Measurements from ENCODE around the gene ORM2. TPM values are rescaled to one million over a fixed set of nuclear protein-coding genes. Genes with fewer than 3 reads are reported as not detected.

ORM2 gene
- total and polyA plus RNA-seq, 2 of the 8 experiments (the other 6 are each of a cell fraction or from before 2014, with no cell fraction given): 1.3 TPM; not detected in 1

GRCh38 chr9:114378883-114379282 is 49.2 kb downstream of the ORM2 start:
- no peak overlapping the region for H4K5ac ChIP-seq (ENCODE audit: insufficient read length, low read depth, low read length)
- H2BK12ac ChIP-seq (ENCODE audit: low read depth, low read length): no peak overlapping the region
- 0 out of 2 replicates have a peak overlapping the region, but pooled peaks have one; percentile 7 for H4K8ac ChIP-seq (ENCODE audit: extremely low read depth, insufficient read depth, low read length)
- H3K9ac ChIP-seq (replicated peaks in 1 of 4; ENCODE audit: extremely low read depth in 1 of 4, low read depth in 3 of 4, low read length in 3 of 4): no peak overlapping the region
- no peak for FAIRE-seq
- no peak overlapping the region for H2BK15ac ChIP-seq (ENCODE audit: low read length)
- H3K56ac ChIP-seq (replicated peaks; ENCODE audit: insufficient read length, low read depth, low read length): no peak overlapping the region
- H2BK20ac ChIP-seq (ENCODE audit: low read length): no peak overlapping the region
- peaks cover 7 to 17% (median 11%) of the 10 kb centered on the region in 4 experiments for H3K4me1 ChIP-seq (replicated peaks in 1 of 4; ENCODE audit: control insufficient read depth in 3 of 4, insufficient read depth in 4 of 4, low read length in 3 of 4)
- H3K18ac ChIP-seq (ENCODE audit: extremely low read depth, low read length): no peak overlapping the region
- H3K14ac ChIP-seq (ENCODE audit: insufficient read length): no peak overlapping the region
- ChIA-PET CTCF (ENCODE audit: partially characterized antibody) (interaction anchor here (0.7 to 1.9 kb wide), 8 partner anchors 12 to 27 kb away, joined by 3 to 6 read pairs (median 4); no protein-coding TSS in a partner anchor), POLR2A (ENCODE audit: partially characterized antibody) (interaction anchor here (1.0 kb wide), 3 partner anchors 9 to 30 kb away, joined by 3 to 4 read pairs (median 3); no protein-coding TSS in a partner anchor)
- no peak overlapping the region for H3K4me2 ChIP-seq (ENCODE audit: insufficient read depth in 1 of 2, low read depth in 2 of 2, low read length in 2 of 2)
- no peaks in the 10 kb centered on the region for H3K79me2 ChIP-seq (ENCODE audit: control insufficient read depth in 1 of 2, insufficient read depth in 2 of 2, low read length in 2 of 2)
- no peak overlapping the region for H4K91ac ChIP-seq (replicated peaks; ENCODE audit: insufficient read length, low read length)
- H2BK5ac ChIP-seq (ENCODE audit: low read depth, low read length): no peak overlapping the region
- no peak overlapping the region for H2BK120ac ChIP-seq (replicated peaks; ENCODE audit: low read depth, low read length)
- H3K36me3 ChIP-seq (ENCODE audit: control insufficient read depth in 2 of 4, insufficient read depth in 4 of 4, low read length in 3 of 4): peaks cover 2 to 17% (median 4%) of the 10 kb centered on the region in 4 experiments; a peak in 4 of 8 replicates
- 96% methylated on average over 5 of the region's 5 CpGs; no CpG with 5 or more reads in 1 of the 2 experiments for WGBS, 2 experiments (ENCODE audit: extremely low coverage in 1 of 2, insufficient coverage in 1 of 2, insufficient read length in 1 of 2, insufficient replicate concordance in 2 of 2, low coverage in 1 of 2, low lambda C conversion rate in 2 of 2, missing lambda C conversion rate in 1 of 2)
- no peaks in the 10 kb centered on the region for H3K27me3 ChIP-seq (replicated peaks in 1 of 4; ENCODE audit: control insufficient read depth in 3 of 4, extremely low read depth in 1 of 4, insufficient read depth in 3 of 4, low read length in 3 of 4)
- H4K20me1 ChIP-seq (replicated peaks in 1 of 2; ENCODE audit: control insufficient read depth in 1 of 2, insufficient read depth in 2 of 2, low read length in 2 of 2): peaks cover 0 to 2% of the 10 kb centered on the region in 2 experiments
- no peaks in the 10 kb centered on the region for H3K79me1 ChIP-seq (ENCODE audit: low read depth, low read length)
- no peak overlapping the region for H3K4me3 ChIP-seq (ENCODE audit: extremely low read depth in 1 of 4, insufficient read depth in 2 of 4, low read depth in 3 of 4, low read length in 4 of 4)
- H3K23me2 ChIP-seq (ENCODE audit: low read depth, low read length): no peaks in the 10 kb centered on the region; the same call in 1 of the 2 replicates
- TF ChIP-seq EP300 (IDR thresholded peaks at IDR 0.05; ENCODE audit: borderline replicate concordance in 1 of 2, low read depth in 2 of 2, low read length in 2 of 2) (no peak), CHD1 (IDR thresholded peaks at IDR 0.05; ENCODE audit: low read depth, low read length) (no peak), CTCF (IDR thresholded peaks at IDR 0.05; ENCODE audit: control extremely low read depth in 1 of 3, insufficient read depth in 1 of 3, low read depth in 1 of 3, low read length in 3 of 3) (peak in 2 of 3 experiments; percentile 20 to 21; a peak in 2 of 4 replicates), HDAC2 (IDR thresholded peaks at IDR 0.05; ENCODE audit: borderline replicate concordance in 1 of 2, low read depth in 2 of 2, low read length in 2 of 2) (no peak)
- no peak overlapping the region for H3K23ac ChIP-seq (ENCODE audit: insufficient read length)
- H2AFZ ChIP-seq (ENCODE audit: low read length): no peak overlapping the region
- no peak for DNase-seq (ENCODE audit: low read depth in 1 of 2, low spot score in 2 of 2)
- H3K9me3 ChIP-seq (ENCODE audit: insufficient read depth in 2 of 2, low read depth in 1 of 2, low read length in 1 of 2): no peaks in the 10 kb centered on the region
- no peak overlapping the region for H3K4ac ChIP-seq (replicated peaks; ENCODE audit: insufficient read length, low read depth, low read length)
- H3K27ac ChIP-seq (ENCODE audit: low read depth, low read length): no peak overlapping the region
- no peak overlapping the region for H2AK5ac ChIP-seq (ENCODE audit: low read depth, low read length)
